ENCODE measurements around the gene HDHD2.

DNA sequence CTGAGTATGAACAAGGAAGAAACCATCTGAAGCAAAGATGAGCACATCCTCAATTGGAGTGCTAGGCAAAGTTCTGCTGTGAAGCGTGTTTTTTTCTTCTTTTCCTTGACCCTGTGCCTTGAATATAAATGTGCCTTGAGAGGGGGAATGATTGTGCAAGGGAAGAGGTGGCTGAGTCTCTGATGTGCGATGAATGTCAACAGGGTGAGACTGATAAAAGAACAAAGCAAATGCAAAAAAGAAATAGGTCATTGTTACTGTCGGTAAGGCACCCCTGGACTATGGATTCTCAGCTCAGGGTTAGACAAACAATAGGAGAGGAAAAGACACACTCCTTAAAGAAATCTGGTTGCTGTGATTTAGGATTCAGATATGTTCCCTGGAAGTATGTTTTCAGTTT is 54.5 kb downstream of the HDHD2 start:
- TF ChIP-seq, protein P1, sequence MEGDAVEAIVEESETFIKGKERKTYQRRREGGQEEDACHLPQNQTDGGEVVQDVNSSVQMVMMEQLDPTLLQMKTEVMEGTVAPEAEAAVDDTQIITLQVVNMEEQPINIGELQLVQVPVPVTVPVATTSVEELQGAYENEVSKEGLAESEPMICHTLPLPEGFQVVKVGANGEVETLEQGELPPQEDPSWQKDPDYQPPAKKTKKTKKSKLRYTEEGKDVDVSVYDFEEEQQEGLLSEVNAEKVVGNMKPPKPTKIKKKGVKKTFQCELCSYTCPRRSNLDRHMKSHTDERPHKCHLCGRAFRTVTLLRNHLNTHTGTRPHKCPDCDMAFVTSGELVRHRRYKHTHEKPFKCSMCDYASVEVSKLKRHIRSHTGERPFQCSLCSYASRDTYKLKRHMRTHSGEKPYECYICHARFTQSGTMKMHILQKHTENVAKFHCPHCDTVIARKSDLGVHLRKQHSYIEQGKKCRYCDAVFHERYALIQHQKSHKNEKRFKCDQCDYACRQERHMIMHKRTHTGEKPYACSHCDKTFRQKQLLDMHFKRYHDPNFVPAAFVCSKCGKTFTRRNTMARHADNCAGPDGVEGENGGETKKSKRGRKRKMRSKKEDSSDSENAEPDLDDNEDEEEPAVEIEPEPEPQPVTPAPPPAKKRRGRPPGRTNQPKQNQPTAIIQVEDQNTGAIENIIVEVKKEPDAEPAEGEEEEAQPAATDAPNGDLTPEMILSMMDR (IDR thresholded peaks at IDR 0.05), result no peak
- TF ChIP-seq EZH2phosphoT487 (IDR thresholded peaks at IDR 0.05) (no peak), EZH2 (IDR thresholded peaks at IDR 0.05) (no peak)
